Stimulated activated CD4-positive, alpha-beta T cell treated with anti-CD3 and anti-CD28 coated beads, Interleukin-4, amount 100 ng/mL, for 4 hours (primary cell): ENCODE data around the gene LRRC8B.

Experiments
- DNase-seq, 2 experiments: peaks; one replicate each; pipeline ENCODE4 v3.0.0-alpha.2; 2020

LRRC8B gene

GRCh38 chr1:89635825-89636815 is 111.5 kb downstream of the LRRC8B start:
- no peak for DNase-seq

GRCh38 chr1:89637496-89637895 is 112.9 kb downstream of the LRRC8B start:
- DNase-seq = no peak

- DNase-seq = no peak
These were observed 115.8 kb downstream of the LRRC8B start for GRCh38 chr1:89640440-89640839.

- no peak for DNase-seq
These were observed 117.2 kb downstream of the LRRC8B start for GRCh38 chr1:89641781-89642180.

- no peak for DNase-seq
These were observed 118.9 kb downstream of the LRRC8B start for GRCh38 chr1:89643577-89643976.

- DNase-seq = no peak
These were observed 119.6 kb downstream of the LRRC8B start for GRCh38 chr1:89644119-89644814.

- DNase-seq = no peak
These were observed 121.6 kb downstream of the LRRC8B start for GRCh38 chr1:89646259-89646658.
